ENCODE results near the gene SMURF2. TPM values are rescaled to one million over a fixed set of nuclear protein-coding genes. Genes with fewer than 3 reads are reported as not detected.

Gene SMURF2
- total and polyA plus RNA-seq, 9 of the 15 experiments (the other 6 are each of a cell fraction or from before 2014, with no cell fraction given) = 3.8 to 22.0 (median 14.8) TPM

DNA sequence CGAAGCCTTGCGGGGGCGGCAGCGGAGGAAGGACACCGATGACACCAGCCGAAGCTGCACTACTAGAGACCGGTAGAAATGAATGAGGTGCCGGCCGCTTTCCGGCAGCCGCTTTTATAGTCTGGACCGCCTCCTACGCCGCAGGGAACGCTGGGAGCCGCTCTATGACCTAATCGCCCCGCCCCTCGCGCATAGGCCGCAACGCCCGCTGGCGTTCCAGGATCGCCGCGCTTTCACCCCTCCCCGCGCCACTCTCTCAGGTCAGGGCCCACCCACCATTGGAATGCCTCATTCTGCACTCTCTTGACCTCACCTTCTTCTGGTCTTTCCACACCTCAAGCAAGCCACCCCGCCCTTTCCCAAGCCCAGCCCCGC is 155.9 kb downstream of the SMURF2 start, which contains the start of gene DDX5 (continued):
- TF ChIP-seq, protein P1, sequence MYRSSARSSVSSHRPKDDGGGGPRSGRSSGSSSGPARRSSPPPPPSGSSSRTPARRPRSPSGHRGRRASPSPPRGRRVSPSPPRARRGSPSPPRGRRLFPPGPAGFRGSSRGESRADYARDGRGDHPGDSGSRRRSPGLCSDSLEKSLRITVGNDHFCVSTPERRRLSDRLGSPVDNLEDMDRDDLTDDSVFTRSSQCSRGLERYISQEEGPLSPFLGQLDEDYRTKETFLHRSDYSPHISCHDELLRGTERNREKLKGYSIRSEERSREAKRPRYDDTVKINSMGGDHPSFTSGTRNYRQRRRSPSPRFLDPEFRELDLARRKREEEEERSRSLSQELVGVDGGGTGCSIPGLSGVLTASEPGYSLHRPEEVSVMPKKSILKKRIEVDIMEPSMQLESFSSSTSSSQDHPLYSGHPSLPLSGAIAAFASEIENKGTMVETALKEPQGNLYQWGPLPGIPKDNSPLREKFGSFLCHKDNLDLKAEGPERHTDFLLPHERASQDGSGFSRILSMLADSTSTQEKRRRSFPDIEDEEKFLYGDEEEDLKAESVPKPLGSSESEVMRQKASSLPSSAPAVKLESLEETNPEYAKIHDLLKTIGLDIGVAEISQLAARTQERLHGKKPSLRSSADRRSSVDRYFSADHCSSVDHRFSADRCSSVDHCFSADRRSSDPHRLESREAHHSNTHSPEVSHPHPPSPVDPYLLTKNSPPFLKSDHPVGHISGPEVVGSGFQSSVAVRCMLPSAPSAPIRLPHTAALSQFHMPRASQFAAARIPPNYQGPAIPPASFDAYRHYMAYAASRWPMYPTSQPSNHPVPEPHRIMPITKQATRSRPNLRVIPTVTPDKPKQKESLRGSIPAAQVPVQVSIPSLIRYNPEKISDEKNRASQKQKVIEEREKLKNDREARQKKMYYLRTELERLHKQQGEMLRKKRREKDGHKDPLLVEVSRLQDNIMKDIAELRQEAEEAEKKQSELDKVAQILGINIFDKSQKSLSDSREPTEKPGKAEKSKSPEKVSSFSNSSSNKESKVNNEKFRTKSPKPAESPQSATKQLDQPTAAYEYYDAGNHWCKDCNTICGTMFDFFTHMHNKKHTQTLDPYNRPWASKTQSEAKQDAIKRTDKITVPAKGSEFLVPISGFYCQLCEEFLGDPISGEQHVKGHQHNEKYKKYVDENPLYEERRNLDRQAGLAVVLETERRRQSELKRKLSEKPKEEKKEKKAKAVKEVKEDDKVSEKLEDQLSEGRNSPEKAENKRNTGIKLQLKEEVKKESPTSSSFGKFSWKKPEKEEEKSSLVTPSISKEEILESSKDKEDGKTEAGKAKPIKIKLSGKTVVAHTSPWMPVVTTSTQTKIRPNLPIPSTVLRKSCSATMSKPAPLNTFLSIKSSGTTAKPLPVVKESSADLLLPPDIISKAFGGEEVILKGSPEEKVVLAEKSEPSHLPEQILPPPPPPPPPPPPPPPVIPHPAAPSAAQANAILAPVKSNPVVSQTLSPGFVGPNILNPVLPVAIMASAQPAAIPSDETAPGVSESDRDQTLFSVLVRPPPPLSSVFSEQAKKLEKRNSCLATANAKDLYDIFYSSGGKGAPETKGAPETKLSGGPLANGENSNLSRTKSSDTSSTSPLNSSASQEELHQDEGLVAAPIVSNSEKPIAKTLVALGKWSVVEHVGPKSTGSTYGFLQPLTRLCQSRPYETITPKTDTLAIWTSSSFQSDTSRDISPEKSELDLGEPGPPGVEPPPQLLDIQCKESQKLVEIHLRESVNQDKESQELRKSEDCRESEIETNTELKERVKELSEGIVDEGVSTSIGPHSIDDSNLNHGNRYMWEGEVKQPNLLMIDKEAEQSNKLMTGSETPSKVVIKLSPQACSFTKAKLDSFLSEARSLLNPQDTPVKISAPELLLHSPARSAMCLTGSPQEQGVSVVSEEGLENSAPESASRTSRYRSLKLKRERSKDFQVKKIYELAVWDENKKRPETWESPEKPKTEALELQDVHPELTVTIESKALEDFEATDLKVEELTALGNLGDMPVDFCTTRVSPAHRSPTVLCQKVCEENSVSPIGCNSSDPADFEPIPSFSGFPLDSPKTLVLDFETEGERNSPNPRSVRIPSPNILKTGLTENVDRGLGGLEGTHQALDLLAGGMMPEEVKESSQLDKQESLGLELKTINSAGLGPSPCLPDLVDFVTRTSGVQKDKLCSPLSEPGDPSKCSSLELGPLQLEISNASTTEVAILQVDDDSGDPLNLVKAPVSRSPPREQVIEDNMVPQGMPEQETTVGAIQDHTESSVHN (IDR thresholded peaks at IDR 0.05; ENCODE audit: borderline replicate concordance in 1 of 2, low read depth in 1 of 2) = peak in 1 of 2 experiments; percentile 14; a peak in 1 of 4 replicates
- TF ChIP-seq NRF1 (conservative IDR thresholded peaks at IDR 0.05 in 1 of 2, IDR thresholded peaks at IDR 0.05 in 1 of 2) = peak; percentile 87 to 89
- TF ChIP-seq NCOA1 (IDR thresholded peaks at IDR 0.05; ENCODE audit: low read depth) = no peak
- TF ChIP-seq CCNT2 (IDR thresholded peaks at IDR 0.05; ENCODE audit: borderline replicate concordance, extremely low read depth, insufficient read length, low read depth, low read length) = peak; percentile 84
- no peak for TF ChIP-seq PCBP2 (IDR thresholded peaks at IDR 0.05; ENCODE audit: low read depth, low read length, poor library complexity, severe bottlenecking)
- TF ChIP-seq, protein P2, sequence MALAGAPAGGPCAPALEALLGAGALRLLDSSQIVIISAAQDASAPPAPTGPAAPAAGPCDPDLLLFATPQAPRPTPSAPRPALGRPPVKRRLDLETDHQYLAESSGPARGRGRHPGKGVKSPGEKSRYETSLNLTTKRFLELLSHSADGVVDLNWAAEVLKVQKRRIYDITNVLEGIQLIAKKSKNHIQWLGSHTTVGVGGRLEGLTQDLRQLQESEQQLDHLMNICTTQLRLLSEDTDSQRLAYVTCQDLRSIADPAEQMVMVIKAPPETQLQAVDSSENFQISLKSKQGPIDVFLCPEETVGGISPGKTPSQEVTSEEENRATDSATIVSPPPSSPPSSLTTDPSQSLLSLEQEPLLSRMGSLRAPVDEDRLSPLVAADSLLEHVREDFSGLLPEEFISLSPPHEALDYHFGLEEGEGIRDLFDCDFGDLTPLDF (CRISPR knock-in tag; IDR thresholded peaks at IDR 0.05) = no peak
- no peak for TF ChIP-seq SMC3 (conservative IDR thresholded peaks at IDR 0.05; ENCODE audit: insufficient read depth, low read depth, low read length)
- no peak for TF ChIP-seq KLF6 (CRISPR knock-in tag; IDR thresholded peaks at IDR 0.05; ENCODE audit: borderline replicate concordance)
- peak; percentile 85 for TF ChIP-seq HMGN3 (IDR thresholded peaks at IDR 0.05; ENCODE audit: borderline replicate concordance, extremely low read depth, insufficient read length, low read depth, low read length)
- no peak for TF ChIP-seq ZNF717 (CRISPR knock-in tag; IDR thresholded peaks at IDR 0.05)
- TF ChIP-seq, protein P3, sequence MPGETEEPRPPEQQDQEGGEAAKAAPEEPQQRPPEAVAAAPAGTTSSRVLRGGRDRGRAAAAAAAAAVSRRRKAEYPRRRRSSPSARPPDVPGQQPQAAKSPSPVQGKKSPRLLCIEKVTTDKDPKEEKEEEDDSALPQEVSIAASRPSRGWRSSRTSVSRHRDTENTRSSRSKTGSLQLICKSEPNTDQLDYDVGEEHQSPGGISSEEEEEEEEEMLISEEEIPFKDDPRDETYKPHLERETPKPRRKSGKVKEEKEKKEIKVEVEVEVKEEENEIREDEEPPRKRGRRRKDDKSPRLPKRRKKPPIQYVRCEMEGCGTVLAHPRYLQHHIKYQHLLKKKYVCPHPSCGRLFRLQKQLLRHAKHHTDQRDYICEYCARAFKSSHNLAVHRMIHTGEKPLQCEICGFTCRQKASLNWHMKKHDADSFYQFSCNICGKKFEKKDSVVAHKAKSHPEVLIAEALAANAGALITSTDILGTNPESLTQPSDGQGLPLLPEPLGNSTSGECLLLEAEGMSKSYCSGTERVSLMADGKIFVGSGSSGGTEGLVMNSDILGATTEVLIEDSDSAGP (CRISPR knock-in tag; IDR thresholded peaks at IDR 0.05) = no peak
- TF ChIP-seq, protein P4, sequence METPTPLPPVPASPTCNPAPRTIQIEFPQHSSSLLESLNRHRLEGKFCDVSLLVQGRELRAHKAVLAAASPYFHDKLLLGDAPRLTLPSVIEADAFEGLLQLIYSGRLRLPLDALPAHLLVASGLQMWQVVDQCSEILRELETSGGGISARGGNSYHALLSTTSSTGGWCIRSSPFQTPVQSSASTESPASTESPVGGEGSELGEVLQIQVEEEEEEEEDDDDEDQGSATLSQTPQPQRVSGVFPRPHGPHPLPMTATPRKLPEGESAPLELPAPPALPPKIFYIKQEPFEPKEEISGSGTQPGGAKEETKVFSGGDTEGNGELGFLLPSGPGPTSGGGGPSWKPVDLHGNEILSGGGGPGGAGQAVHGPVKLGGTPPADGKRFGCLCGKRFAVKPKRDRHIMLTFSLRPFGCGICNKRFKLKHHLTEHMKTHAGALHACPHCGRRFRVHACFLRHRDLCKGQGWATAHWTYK (CRISPR knock-in tag; IDR thresholded peaks at IDR 0.05) = no peak
- peak; percentile 12; the same call in 1 of the 2 replicates for TF ChIP-seq ZNF263 (CRISPR knock-in tag; IDR thresholded peaks at IDR 0.05; ENCODE audit: borderline replicate concordance)
- no peak for TF ChIP-seq KHSRP (IDR thresholded peaks at IDR 0.05)
- TF ChIP-seq HNRNPLL (IDR thresholded peaks at IDR 0.05; ENCODE audit: low read depth, low read length, poor library complexity, severe bottlenecking) = peak; percentile 82

Measured in K562 (cell line).